Endothelial cell of umbilical vein (primary cell): Measurements from ENCODE around the gene BORCS6.

ENCODE experiments used
- CTCF ChIP-seq, 2 donors: IDR thresholded peaks; 1 replicate in 1 of 2; 2 replicates in 1 of 2; pipeline ENCODE4 v1.5.1; 2011; ENCODE audit warnings: low read length in 2 of 2, mild to moderate bottlenecking in 2 of 2, moderate library complexity in 2 of 2, control low read depth in 1 of 2, inconsistent platforms in 1 of 2, low read depth in 1 of 2; ENCODE audit not compliant: insufficient read depth in 1 of 2; ENCODE audit errors: extremely low read depth in 1 of 2
- EZH2 ChIP-seq: IDR thresholded peaks from 2 replicates; pipeline ENCODE4 v1.6.1; 2012; ENCODE audit warnings: borderline replicate concordance, low read depth, mild to moderate bottlenecking, moderate library complexity, low read length, inconsistent platforms; ENCODE audit not compliant: severe bottlenecking
- JUN ChIP-seq: IDR thresholded peaks from 2 replicates; pipeline ENCODE4 v1.6.1; 2011; ENCODE audit warnings: borderline replicate concordance, low read depth; ENCODE audit not compliant: insufficient read length, insufficient read depth
- MAX ChIP-seq: IDR thresholded peaks from 2 replicates; pipeline ENCODE4 v1.6.1; 2011; ENCODE audit not compliant: insufficient read depth, insufficient read length
- MYC ChIP-seq: IDR thresholded peaks from one replicate; pipeline ENCODE4 v1.6.1; 2011; ENCODE audit warnings: mild to moderate bottlenecking, low read depth, low read length
- POLR2A ChIP-seq: IDR thresholded peaks from 2 replicates; pipeline ENCODE4 v1.6.1; 2012; ENCODE audit warnings: low read depth, mild to moderate bottlenecking, control low read depth, low read length
- POLR2AphosphoS5 ChIP-seq: IDR thresholded peaks from 2 replicates; pipeline ENCODE4 v1.6.1; 2012; ENCODE audit warnings: low read depth, mild to moderate bottlenecking, control low read depth, low read length, moderate library complexity; ENCODE audit not compliant: insufficient read depth

GRCh38 chr17:8148560-8148959 lies 41.4 kb downstream of the BORCS6 start:
- TF ChIP-seq CTCF (IDR thresholded peaks at IDR 0.05; ENCODE audit: extremely low read depth in 1 of 2, insufficient read depth in 1 of 2, low read depth in 1 of 2, low read length in 2 of 2), result no peak
- TF ChIP-seq EZH2, result no peak
- TF ChIP-seq MAX, result no peak
- TF ChIP-seq POLR2AphosphoS5, result no peak
- no peak for TF ChIP-seq POLR2A
- TF ChIP-seq JUN, result no peak
- no peak for TF ChIP-seq MYC
